Measurements from ENCODE around the gene LRRC2.

The LRRC2 gene

GRCh38 chr3:46574881-46575576 lies 8.9 kb upstream of the LRRC2 start:
- TF ChIP-seq CTCF (IDR thresholded peaks at IDR 0.05) = no peak
- Histone ChIP-seq H3K27ac (no peak overlapping the region), H3K27me3 (peaks cover 45% of the 10 kb centered on the region), H3K4me3 (ENCODE audit: low read depth in 1 of 2, low read length in 1 of 2) (no peak overlapping the region), H3K4me1 (ENCODE audit: control insufficient read depth in 1 of 2, insufficient read depth in 1 of 2, low read depth in 1 of 2, low read length in 1 of 2) (no peaks in the 10 kb centered on the region), H3K36me3 (no peaks in the 10 kb centered on the region), H3K9me3 (no peaks in the 10 kb centered on the region)

- Histone ChIP-seq H3K9me3 (no peaks in the 10 kb centered on the region), H3K4me1 (ENCODE audit: control insufficient read depth in 1 of 2, insufficient read depth in 1 of 2, low read depth in 1 of 2, low read length in 1 of 2) (no peaks in the 10 kb centered on the region), H3K4me3 (ENCODE audit: low read depth in 1 of 2, low read length in 1 of 2) (no peak overlapping the region), H3K27ac (no peak overlapping the region), H3K27me3 (peaks cover 45% of the 10 kb centered on the region), H3K36me3 (no peaks in the 10 kb centered on the region)
- no peak for TF ChIP-seq CTCF (IDR thresholded peaks at IDR 0.05)
These were observed 8.1 kb upstream of the LRRC2 start for GRCh38 chr3:46574243-46574646.

GRCh38 chr3:46573701-46574100 lies 7.6 kb upstream of the LRRC2 start:
- H3K27ac ChIP-seq = no peak overlapping the region
- no peak overlapping the region for H3K4me3 ChIP-seq (ENCODE audit: low read depth in 1 of 2, low read length in 1 of 2)
- no peaks in the 10 kb centered on the region for H3K36me3 ChIP-seq
- H3K27me3 ChIP-seq = peaks cover 48% of the 10 kb centered on the region
- no peaks in the 10 kb centered on the region for H3K4me1 ChIP-seq (ENCODE audit: control insufficient read depth in 1 of 2, insufficient read depth in 1 of 2, low read depth in 1 of 2, low read length in 1 of 2)
- no peak for TF ChIP-seq CTCF (IDR thresholded peaks at IDR 0.05)
- H3K9me3 ChIP-seq = no peaks in the 10 kb centered on the region

DNA sequence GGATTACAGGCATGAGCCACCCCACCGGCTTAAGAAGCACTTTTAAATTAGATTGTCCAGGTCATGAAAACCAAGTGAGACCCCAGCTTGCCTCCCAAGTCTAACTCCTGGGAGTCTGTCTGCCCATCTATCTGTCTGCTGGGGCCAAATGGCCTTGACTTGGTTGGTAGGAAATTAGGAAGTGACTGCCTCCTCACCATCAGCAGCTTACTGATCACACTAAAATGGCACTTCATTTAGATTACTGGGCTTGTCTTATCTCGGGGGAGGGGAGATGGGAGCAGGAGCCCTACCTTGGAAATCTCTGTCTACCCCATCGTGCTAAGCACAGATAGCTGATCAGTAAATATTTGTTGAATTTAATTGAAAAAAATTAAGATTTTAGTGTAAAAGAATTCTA lies 5.6 kb upstream of the LRRC2 start:
- no peaks in the 10 kb centered on the region for H3K36me3 ChIP-seq
- no peak overlapping the region for H3K4me3 ChIP-seq (ENCODE audit: low read depth in 1 of 2, low read length in 1 of 2)
- TF ChIP-seq CTCF (IDR thresholded peaks at IDR 0.05) = no peak
- peaks cover 50% of the 10 kb centered on the region for H3K27me3 ChIP-seq
- no peaks in the 10 kb centered on the region for H3K4me1 ChIP-seq (ENCODE audit: control insufficient read depth in 1 of 2, insufficient read depth in 1 of 2, low read depth in 1 of 2, low read length in 1 of 2)
- H3K9me3 ChIP-seq = no peaks in the 10 kb centered on the region
- no peak overlapping the region for H3K27ac ChIP-seq

GRCh38 chr3:46565607-46566039 lies 479 bp downstream of the LRRC2 start:
- Histone ChIP-seq H3K4me1 (ENCODE audit: control insufficient read depth in 1 of 2, insufficient read depth in 1 of 2, low read depth in 1 of 2, low read length in 1 of 2) (peaks cover 3 to 8% of the 10 kb centered on the region in 2 experiments), H3K27me3 (peaks cover 58% of the 10 kb centered on the region), H3K9me3 (no peaks in the 10 kb centered on the region), H3K27ac (no peak overlapping the region), H3K36me3 (no peaks in the 10 kb centered on the region), H3K4me3 (ENCODE audit: low read depth in 1 of 2, low read length in 1 of 2) (no peak overlapping the region)
- TF ChIP-seq CTCF (IDR thresholded peaks at IDR 0.05) = no peak
